ENCODE data around the gene SLC7A10.
"Not testable (repeated sequence)": the region's sequence is repeated elsewhere in the genome, so short reads cannot be mapped to it uniquely, and the experiment has no call there.

SLC7A10 gene

GRCh38 chr19:33236696-33237390 is 11.2 kb upstream of the SLC7A10 start:
- DNase-seq = no peak

DNA sequence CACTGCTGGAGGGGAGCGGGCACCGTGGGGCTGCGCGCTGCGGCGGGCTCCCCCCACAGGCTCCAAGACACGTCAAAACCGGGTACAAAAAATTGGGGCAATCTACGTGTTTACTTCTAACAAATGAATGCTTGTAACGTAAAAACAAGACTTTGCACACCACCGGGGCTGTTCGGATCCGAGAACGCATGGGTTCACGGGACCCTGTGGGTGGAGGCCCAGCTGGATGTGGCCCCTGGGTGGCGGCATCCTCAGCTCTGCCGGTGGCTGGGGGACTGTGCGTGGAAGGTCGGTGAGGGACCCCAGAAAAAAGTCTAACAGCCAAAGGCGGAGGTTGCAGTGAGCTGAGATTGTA is 10.3 kb upstream of the SLC7A10 start:
- no peak for DNase-seq

DNA sequence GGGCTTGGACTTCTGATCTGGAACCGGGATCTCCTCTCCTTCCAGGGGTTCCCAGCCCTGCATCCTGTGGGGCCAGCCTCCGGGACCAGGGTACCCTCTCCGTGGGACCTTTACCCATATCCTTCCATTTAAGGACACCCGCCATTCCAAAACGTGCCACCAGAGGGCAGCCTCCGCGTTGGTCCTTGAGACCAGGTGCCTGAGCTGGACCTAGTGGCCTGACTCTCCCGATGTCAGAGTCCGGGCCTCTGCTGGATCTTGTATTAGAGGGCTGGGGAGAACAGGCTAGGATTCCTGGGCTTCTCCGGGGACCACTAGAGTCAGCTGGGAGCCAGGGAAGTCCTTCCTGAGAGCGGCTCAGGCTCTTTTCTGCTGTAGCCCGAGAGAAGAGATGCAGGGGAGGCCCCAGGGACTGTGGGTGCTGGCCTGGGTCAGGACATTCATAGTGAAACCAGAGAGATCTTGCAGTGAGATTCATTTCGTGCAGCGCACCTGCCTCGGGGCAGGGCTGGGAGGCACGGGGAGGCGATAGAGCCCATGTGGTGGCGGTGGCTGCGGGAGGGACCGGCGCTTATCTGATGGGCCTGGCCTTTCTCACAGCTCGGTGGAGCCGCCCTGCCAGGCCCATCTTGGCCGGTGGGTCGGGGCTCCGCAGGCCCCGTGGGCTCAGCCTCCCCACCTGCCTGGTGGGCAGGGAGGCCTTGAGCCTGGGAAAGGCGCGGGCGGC is 9.8 kb upstream of the SLC7A10 start:
- peak; percentile 38 for DNase-seq

GRCh38 chr19:33234736-33235135 is 9.1 kb upstream of the SLC7A10 start:
- DNase-seq = no peak

- DNase-seq = no peak
Measured at GRCh38 chr19:33234092-33234491, 8.4 kb upstream of the SLC7A10 start.

- no peak for DNase-seq
Measured at GRCh38 chr19:33233056-33233873, 7.6 kb upstream of the SLC7A10 start.

- DNase-seq = no peak
Measured at GRCh38 chr19:33232656-33233055, 7.0 kb upstream of the SLC7A10 start.

DNA sequence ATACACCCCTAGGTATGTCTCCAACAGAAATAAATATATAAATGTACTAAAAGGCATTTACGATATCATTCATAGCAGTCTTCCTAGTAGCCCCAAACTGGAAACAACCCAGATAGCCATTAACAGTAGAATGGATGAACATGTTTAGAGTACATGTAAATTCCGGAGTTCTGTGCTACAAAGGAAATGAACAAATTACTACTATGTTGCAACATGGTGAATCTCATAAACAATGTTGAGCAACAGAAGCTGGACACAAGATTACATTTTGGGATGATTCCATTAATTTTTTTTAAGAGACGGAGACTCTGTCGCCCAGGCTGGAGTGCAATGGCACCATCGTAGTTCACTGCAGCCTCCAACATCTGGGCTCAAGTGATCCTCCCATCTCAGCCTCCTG is 5.9 kb upstream of the SLC7A10 start:
- no peak for DNase-seq

DNA sequence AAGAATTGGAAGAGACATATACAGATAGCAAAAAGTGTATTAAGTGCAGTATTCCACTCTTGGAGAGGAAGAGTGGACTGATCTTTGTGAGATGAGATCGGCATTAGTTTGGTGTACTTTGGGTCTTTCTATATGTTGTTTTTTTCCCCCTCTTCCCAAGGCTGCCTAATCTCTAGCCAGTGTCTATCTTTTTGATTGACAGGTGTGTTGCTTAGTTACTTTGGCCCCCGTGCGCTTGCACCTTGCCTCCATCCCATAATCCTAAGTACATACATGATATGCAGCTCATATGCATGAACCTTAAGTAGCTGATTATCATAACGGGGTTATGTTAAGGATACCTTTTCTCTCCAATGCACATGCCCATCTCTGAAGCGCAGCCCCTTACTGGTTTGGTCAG is 4.3 kb upstream of the SLC7A10 start:
- DNase-seq = no peak

GRCh38 chr19:33227870-33228599 is 2.4 kb upstream of the SLC7A10 start:
- DNase-seq = no peak

- no peak for DNase-seq
Measured at GRCh38 chr19:33227242-33227650, 1.6 kb upstream of the SLC7A10 start.

- no peak for DNase-seq
Measured at GRCh38 chr19:33226550-33227241, 1.0 kb upstream of the SLC7A10 start.

DNA sequence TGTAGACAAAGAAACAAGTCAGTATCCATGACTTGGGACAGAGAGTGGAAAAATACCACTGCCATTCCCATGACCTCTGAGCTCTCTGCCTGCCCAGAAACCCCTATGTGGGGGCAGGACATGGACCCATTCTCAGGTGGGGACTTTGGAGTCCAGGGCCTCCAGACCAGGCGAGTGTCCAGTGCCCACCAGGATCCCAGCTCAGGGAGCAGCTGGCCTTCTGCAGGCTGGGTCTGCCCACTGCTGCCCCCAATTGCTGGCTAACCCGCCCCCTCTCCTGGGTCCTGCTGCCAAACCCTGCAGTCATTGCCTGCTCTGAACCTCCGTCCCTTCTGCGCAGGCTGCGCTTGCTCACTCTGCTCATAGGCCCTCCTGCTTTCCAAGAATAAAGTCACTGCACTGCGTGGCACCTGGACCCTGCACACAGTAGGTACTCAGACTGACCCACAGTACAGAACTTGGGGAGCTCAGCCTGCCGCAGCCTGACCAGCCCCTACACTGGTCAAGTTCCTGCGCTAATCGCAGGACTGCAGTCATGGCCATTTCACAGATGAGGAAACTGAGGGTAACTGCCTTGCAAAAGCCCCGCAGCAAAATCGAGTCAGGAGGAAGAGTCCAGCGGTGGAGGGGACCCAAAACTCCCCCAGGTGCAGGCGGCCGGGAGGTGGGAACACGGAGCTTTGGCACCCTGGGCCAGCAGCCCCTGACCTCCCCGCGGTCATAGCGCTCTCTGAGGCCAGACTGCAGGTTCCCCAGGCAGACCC is 774 bp downstream of the SLC7A10 start:
- DNase-seq = no peak

DNA sequence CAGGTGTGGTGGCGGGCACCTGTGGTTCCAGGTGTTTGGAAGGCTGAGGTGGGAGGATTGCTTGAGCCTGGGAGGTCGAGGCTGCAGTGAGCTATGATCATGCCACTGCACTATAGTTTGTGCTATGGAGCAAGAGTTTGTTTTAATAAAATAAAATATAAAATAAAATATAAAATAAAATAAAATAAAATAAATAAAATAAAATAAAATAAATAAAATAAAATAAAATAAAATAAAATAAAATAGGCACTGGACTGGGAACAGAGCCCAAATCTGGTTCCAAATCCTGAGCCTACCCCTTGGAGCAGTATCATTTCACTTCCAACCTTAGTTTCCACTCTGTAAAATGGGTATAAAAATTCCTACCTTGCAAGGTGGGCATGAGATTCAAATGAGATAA is 3.4 kb downstream of the SLC7A10 start:
- not testable (repeated sequence) for DNase-seq

DNA sequence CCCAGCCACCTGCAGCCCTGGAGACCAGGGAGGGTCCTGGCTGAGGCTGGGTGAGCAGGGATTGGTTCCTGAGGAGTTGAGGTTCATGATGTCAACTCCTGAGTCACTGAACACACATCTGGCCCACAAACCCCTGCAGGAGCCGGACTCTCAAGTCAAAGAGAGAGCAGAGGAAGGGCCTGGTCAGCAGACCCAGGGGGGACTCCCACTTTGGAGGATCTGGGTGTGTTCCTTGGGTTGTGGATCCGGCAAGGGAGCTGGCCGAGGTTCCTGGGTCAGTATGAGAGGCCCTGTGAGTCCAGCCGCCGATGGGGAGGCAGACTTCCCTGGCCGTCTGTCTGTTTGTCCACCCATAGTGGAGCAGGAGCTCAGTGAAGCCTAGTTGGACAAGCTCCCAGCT is 4.0 kb downstream of the SLC7A10 start:
- DNase-seq = no peak

- DNase-seq = no peak
Measured at GRCh38 chr19:33220735-33221134, 4.9 kb downstream of the SLC7A10 start.

- DNase-seq = no peak
Measured at GRCh38 chr19:33220115-33220514, 5.5 kb downstream of the SLC7A10 start.

- DNase-seq = no peak
Measured at GRCh38 chr19:33219261-33219815, 6.3 kb downstream of the SLC7A10 start.

DNA sequence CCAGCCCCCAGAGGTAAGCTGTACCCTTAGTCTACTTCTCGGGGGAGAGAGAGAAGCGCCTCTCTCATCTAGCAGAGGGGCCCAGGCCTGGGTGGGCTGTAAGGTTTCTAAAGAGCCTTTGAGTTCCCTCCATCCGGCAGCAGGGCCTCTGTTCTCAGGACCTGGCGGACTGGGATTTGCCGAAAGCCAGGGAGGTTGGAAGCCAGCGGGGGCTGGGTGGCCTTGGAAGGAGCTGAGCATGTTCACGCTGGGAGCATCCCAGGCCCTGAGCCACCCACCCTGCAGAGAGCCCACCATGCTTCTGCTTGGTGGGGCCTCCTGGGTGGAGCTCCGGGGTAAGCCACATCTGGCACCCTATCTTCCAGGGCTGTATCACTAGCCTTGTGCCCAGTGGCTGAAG is 7.8 kb downstream of the SLC7A10 start:
- DNase-seq = no peak

- DNase-seq = no peak
Measured at GRCh38 chr19:33216198-33216830, 9.3 kb downstream of the SLC7A10 start.

Data from NCI-H2107 (cell line).